Right atrium auricular region (tissue), 2 donors: ENCODE measurements around the gene SSR3. TPM values are rescaled to one million over a fixed set of nuclear protein-coding genes. Genes with fewer than 3 reads are reported as not detected.

Experiments used
- DNase-seq: peaks from one replicate; pipeline ENCODE4 v3.0.0-alpha.2; 2019; ENCODE audit warnings: low spot score
- H3K27ac ChIP-seq, 2 donors: fragments of 200-600 bp; sonication (generic); 1 replicate in 1 of 2; 2 replicates in 1 of 2; pipeline ENCODE4 v1.5.1; 2016 to 2019
- H3K27me3 ChIP-seq, 2 donors: fragments of 200-600 bp; sonication (generic); one replicate each; pipeline versions ENCODE4 v1.5.1 to v1.6.0; 2017 to 2019
- H3K36me3 ChIP-seq: fragments of 200-600 bp; sonication (generic); one replicate; pipeline ENCODE4 v1.5.1; 2016
- H3K4me1 ChIP-seq, 2 donors: fragments of 200-600 bp; sonication (generic); one replicate each; pipeline versions ENCODE4 v1.5.1 to v1.6.0; 2017 to 2019
- H3K4me3 ChIP-seq, 2 donors: fragments of 200-600 bp; sonication (generic); 1 replicate in 1 of 2; 2 replicates in 1 of 2; pipeline ENCODE4 v1.5.1; 2017 to 2019; ENCODE audit warnings: mild to moderate bottlenecking in 1 of 2, moderate library complexity in 1 of 2
- H3K9me3 ChIP-seq, 2 donors: fragments of 200-600 bp; sonication (generic); one replicate each; pipeline ENCODE4 v1.5.1; 2019
- CTCF ChIP-seq, 2 donors: fragments of 200-600 bp; sonication (generic); IDR thresholded peaks; one replicate each; pipeline ENCODE4 v1.5.1; 2019; ENCODE audit warnings: antibody characterized with exemption in 2 of 2
- total RNA-seq, 2 donors: library from RNA; depleted of rRNA; stranded (reverse); fragments of >200 nt; gene quantifications; one replicate each; pipeline ENCODE4 v1.1.0, GENCODE V29; 2016

SSR3 gene
- total RNA-seq, 2 donors from 2014 or later = 109 TPM

GRCh38 chr3:156553705-156554356 is 1.1 kb downstream of the SSR3 start:
- Histone ChIP-seq H3K36me3 (peaks cover 24% of the 10 kb centered on the region), H3K27ac (peak overlapping the region; percentile 91 to 92), H3K9me3 (no peaks in the 10 kb centered on the region), H3K4me1 (peaks cover 0 to 54% of the 10 kb centered on the region in 2 donors), H3K27me3 (no peaks in the 10 kb centered on the region), H3K4me3 (peak overlapping the region; percentile 81 to 94)
- no peak for TF ChIP-seq CTCF (IDR thresholded peaks at IDR 0.05)
- no peak for DNase-seq

- TF ChIP-seq CTCF (IDR thresholded peaks at IDR 0.05) = no peak
- no peaks in the 10 kb centered on the region for H3K27me3 ChIP-seq
- H3K4me1 ChIP-seq = peaks cover 0 to 63% of the 10 kb centered on the region in 2 donors
- peak overlapping the region in 1 of 2 donors; percentile 92 for H3K27ac ChIP-seq
- no peak overlapping the region for H3K4me3 ChIP-seq
- H3K9me3 ChIP-seq = no peaks in the 10 kb centered on the region
- no peak for DNase-seq
- H3K36me3 ChIP-seq = peaks cover 33% of the 10 kb centered on the region
Measured at GRCh38 chr3:156552973-156553372, 1.9 kb downstream of the SSR3 start.

GRCh38 chr3:156551746-156552145 is 3.2 kb downstream of the SSR3 start:
- peak overlapping the region; percentile 25 to 54 for H3K27ac ChIP-seq
- H3K4me3 ChIP-seq = no peak overlapping the region
- TF ChIP-seq CTCF (IDR thresholded peaks at IDR 0.05) = no peak
- no peaks in the 10 kb centered on the region for H3K27me3 ChIP-seq
- H3K9me3 ChIP-seq = no peaks in the 10 kb centered on the region
- H3K4me1 ChIP-seq = peaks cover 0 to 74% of the 10 kb centered on the region in 2 donors
- no peak for DNase-seq
- H3K36me3 ChIP-seq = peaks cover 42% of the 10 kb centered on the region

GRCh38 chr3:156551261-156551660 is 3.7 kb downstream of the SSR3 start:
- Histone ChIP-seq H3K4me1 (peaks cover 0 to 76% of the 10 kb centered on the region in 2 donors), H3K27me3 (no peaks in the 10 kb centered on the region), H3K9me3 (no peaks in the 10 kb centered on the region), H3K4me3 (no peak overlapping the region), H3K36me3 (peaks cover 47% of the 10 kb centered on the region), H3K27ac (peak overlapping the region; percentile 25 to 54)
- TF ChIP-seq CTCF (IDR thresholded peaks at IDR 0.05) = no peak
- DNase-seq = no peak

- H3K4me3 ChIP-seq = no peak overlapping the region
- H3K27ac ChIP-seq = peak overlapping the region in 1 of 2 donors; percentile 46
- no peak for TF ChIP-seq CTCF (IDR thresholded peaks at IDR 0.05)
- peaks cover 58% of the 10 kb centered on the region for H3K36me3 ChIP-seq
- no peaks in the 10 kb centered on the region for H3K9me3 ChIP-seq
- DNase-seq = no peak
- no peaks in the 10 kb centered on the region for H3K27me3 ChIP-seq
- H3K4me1 ChIP-seq = peaks cover 0 to 78% of the 10 kb centered on the region in 2 donors
Measured at GRCh38 chr3:156548902-156549301, 6.0 kb downstream of the SSR3 start.
